Peyer's patch (tissue), 4 donors: ENCODE measurements around the gene FGF1. TPM values are rescaled to one million over a fixed set of nuclear protein-coding genes. Genes with fewer than 3 reads are reported as not detected.

Experiments used
- DNase-seq, 3 donors: peaks; one replicate each; pipeline ENCODE4 v3.0.0-alpha.2; 2017 to 2019
- H3K27ac ChIP-seq, 4 donors: fragments of 200-600 bp; sonication (generic); one replicate each; pipeline ENCODE4 v1.5.1; 2016 to 2019
- H3K27me3 ChIP-seq, 2 donors: fragments of 200-600 bp; sonication (generic); one replicate each; pipeline ENCODE4 v1.5.1; 2019
- H3K36me3 ChIP-seq, 3 donors: fragments of 200-600 bp; sonication (generic); one replicate each; pipeline ENCODE4 v1.5.1; 2016 to 2019
- H3K4me1 ChIP-seq, 4 donors: fragments of 200-600 bp; sonication (generic); one replicate each; pipeline ENCODE4 v1.5.1; 2016 to 2019
- H3K4me3 ChIP-seq, 4 donors: fragments of 200-600 bp; sonication (generic); 1 replicate in 3 of 4; 2 replicates in 1 of 4; pipeline ENCODE4 v1.5.1; 2016 to 2019; ENCODE audit warnings: mild to moderate bottlenecking in 1 of 4
- H3K9me3 ChIP-seq, 4 donors: fragments of 200-600 bp; sonication (generic); one replicate each; pipeline ENCODE4 v1.5.1; 2016 to 2019; ENCODE audit warnings: mild to moderate bottlenecking in 1 of 4
- CTCF ChIP-seq, 6 experiments: fragments of 450-650 bp in 4 of 6; fragments of 200-600 bp in 2 of 6; sonication (generic) in 1 of 6; IDR thresholded peaks; one replicate each; pipeline ENCODE4 v1.5.1; 2017 to 2019; ENCODE audit warnings: antibody characterized with exemption in 6 of 6, mild to moderate bottlenecking in 3 of 6, moderate library complexity in 1 of 6
- POLR2A ChIP-seq, 2 donors: fragments of 450-650 bp; IDR thresholded peaks; one replicate each; pipeline ENCODE4 v1.5.1; 2017; ENCODE audit warnings: antibody characterized with exemption in 2 of 2, mild to moderate bottlenecking in 2 of 2, moderate library complexity in 2 of 2
- total RNA-seq, 4 donors: library from RNA; depleted of rRNA; stranded (reverse); fragments of >200 nt; gene quantifications; one replicate each; pipeline ENCODE4 v1.1.0, GENCODE V29; 2016

The FGF1 gene
- total RNA-seq, 4 donors from 2014 or later: not detected

GRCh38 chr5:142572006-142572405 is 113.9 kb downstream of the FGF1 start:
- H3K4me3 ChIP-seq: no peak overlapping the region
- TF ChIP-seq POLR2A (IDR thresholded peaks at IDR 0.05) (no peak), CTCF (IDR thresholded peaks at IDR 0.05) (no peak)
- no peaks in the 10 kb centered on the region for H3K27me3 ChIP-seq
- DNase-seq: no peak
- H3K4me1 ChIP-seq: peaks cover 0 to 5% (median 0%) of the 10 kb centered on the region in 4 donors
- no peak overlapping the region for H3K27ac ChIP-seq
- H3K36me3 ChIP-seq: no peaks in the 10 kb centered on the region
- no peaks in the 10 kb centered on the region for H3K9me3 ChIP-seq

DNA sequence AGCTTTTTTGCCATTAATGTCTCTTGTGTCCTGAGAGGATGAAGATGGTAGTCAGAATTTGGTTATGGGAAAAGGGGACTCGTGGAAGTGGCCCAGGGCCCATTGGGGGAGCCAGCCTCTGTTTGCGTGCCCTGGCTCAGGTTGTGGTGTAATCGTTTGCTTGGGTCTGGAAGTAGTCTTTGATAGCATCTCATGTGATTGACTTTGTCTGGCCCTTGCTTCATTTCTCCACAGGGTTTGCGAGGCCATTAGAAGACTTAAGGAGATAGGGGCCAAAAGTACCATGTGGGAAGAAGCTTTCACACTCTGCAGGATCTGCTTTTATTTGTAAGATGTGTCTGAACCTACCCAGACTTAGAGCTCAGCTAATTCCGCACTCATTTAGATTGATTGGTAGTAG is 114.5 kb downstream of the FGF1 start:
- no peak for DNase-seq
- Histone ChIP-seq H3K36me3 (no peaks in the 10 kb centered on the region), H3K9me3 (no peaks in the 10 kb centered on the region), H3K27ac (no peak overlapping the region), H3K27me3 (no peaks in the 10 kb centered on the region), H3K4me3 (no peak overlapping the region), H3K4me1 (peaks cover 0 to 5% (median 0%) of the 10 kb centered on the region in 4 donors)
- TF ChIP-seq CTCF (IDR thresholded peaks at IDR 0.05) (no peak), POLR2A (IDR thresholded peaks at IDR 0.05) (no peak)

DNA sequence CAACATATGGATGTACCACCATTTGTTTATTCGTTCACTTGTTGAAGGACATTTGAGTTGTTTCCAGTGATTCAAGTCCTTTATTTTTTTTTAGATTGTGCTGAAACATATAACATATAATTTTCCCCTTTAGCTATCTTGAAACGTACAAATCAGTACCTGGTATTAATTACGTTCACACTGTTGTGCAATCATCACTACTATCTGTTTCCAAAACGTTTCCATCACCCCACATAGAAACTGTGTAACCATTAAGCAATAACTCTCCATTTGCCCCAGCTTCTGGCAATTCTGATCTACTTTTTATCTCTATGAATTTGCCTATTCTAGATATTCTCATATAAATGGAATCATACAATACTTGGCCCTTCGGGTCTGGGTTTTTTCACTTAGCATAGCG is 116.0 kb downstream of the FGF1 start:
- no peak for DNase-seq
- TF ChIP-seq CTCF (IDR thresholded peaks at IDR 0.05) (no peak), POLR2A (IDR thresholded peaks at IDR 0.05) (no peak)
- Histone ChIP-seq H3K4me1 (peaks cover 0 to 5% (median 0%) of the 10 kb centered on the region in 4 donors), H3K9me3 (no peaks in the 10 kb centered on the region), H3K4me3 (no peak overlapping the region), H3K27ac (no peak overlapping the region), H3K27me3 (no peaks in the 10 kb centered on the region), H3K36me3 (no peaks in the 10 kb centered on the region)

DNA sequence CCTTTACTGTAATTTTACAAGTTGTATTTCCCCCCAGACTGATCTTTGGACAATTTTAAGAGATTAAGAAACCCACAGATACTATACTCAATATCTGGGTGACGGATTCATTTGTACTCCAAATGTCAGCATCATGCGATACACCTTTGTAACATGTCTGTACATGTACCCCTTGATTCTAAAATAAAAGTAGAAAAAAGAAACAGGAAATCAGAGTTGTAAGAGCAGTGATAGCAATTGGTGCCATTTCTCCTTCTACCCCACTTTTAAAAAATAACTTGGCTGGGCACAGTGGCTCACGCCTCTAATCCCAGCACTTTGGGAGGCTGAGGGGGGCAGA is 116.9 kb downstream of the FGF1 start:
- Histone ChIP-seq H3K9me3 (no peaks in the 10 kb centered on the region), H3K36me3 (no peaks in the 10 kb centered on the region), H3K27ac (peak overlapping the region in 1 of 4 donors; percentile 63), H3K4me1 (peaks cover 0 to 5% (median 0%) of the 10 kb centered on the region in 4 donors), H3K4me3 (no peak overlapping the region), H3K27me3 (no peaks in the 10 kb centered on the region)
- no peak for DNase-seq
- TF ChIP-seq CTCF (IDR thresholded peaks at IDR 0.05) (no peak), POLR2A (IDR thresholded peaks at IDR 0.05) (no peak)

DNA sequence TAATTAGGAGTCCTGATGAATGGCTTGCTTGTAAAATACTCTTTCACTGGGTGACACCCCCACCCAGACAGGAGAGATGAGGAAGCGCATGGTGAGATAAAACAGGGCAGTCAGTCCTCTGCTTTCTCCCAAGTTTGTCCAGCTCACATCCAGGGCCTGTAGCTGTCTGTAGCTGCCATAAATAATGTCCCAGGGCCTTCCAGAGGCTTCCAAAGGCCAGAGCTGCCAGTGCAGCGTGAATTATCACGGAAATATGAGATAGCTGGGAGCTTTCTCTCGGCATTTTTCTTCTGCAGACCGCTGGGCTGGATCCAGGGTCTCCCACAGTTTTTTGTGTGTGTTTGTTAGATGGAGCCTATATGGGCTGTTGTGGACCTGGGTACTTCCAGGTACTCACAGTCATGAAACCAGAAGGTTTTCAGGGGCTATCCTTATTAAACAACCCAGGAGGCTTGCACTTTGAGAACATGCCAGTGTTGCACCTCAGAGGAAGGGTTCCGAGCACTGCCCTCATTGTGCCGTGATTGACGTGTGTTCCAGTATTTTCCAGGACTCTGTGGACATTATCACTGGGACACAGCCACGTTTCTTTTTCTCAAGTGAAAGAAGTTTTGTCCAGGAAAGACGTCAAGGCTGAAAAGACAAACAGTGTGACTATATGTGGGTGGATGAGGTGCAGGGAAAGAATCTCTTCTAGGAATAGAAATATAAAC is 117.5 kb downstream of the FGF1 start:
- peaks cover 0 to 5% (median 0%) of the 10 kb centered on the region in 4 donors for H3K4me1 ChIP-seq
- no peak for DNase-seq
- H3K4me3 ChIP-seq: no peak overlapping the region
- no peaks in the 10 kb centered on the region for H3K9me3 ChIP-seq
- no peaks in the 10 kb centered on the region for H3K36me3 ChIP-seq
- TF ChIP-seq POLR2A (IDR thresholded peaks at IDR 0.05): no peak
- TF ChIP-seq CTCF (IDR thresholded peaks at IDR 0.05): no peak
- H3K27ac ChIP-seq: peak overlapping the region in 2 of 4 donors; percentile 21 to 63
- no peaks in the 10 kb centered on the region for H3K27me3 ChIP-seq
